CD4-positive, alpha-beta T cell treated with Interleukin-17A for 4 hours (primary cell): ENCODE data around the gene AFF1.
"Not testable (repeated sequence)": the region's sequence is repeated elsewhere in the genome, so short reads cannot be mapped to it uniquely, and the experiment has no call there.

Experiments
- DNase-seq: peaks from one replicate; pipeline ENCODE4 v3.0.0-alpha.2; 2020; ENCODE audit warnings: mixed read lengths

The AFF1 gene

DNA sequence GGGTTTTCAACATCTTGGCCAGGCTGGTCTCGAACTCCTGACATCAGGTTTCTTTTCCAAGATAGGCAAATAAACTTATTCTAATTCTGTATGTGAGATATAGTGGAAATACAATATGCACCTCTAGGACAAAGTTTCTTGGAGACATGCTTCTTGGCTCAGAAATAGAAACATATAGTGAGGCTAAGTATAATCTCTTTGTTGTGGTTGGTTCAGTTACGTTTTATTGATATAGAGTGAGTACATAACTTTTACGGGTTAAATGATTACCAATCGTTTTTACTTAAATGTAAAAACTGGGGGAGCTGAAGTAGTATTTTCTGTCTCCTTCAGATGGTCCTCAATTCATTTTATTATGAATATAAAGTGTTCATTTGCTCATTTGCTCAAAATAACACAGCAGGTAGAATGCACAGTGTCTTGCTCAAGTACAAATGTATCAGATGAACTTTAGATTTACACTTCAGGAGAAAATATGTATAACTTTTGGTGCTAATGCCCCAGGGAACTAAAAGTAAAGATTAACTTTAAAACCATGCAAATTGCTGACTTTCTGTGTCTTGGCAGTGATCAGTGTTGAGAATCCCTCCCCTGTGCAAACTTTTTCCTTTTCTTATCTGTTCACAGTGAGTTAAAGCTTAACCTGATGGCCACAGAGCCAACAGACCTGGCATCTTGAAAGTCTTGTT is 77.6 kb downstream of the AFF1 start:
- no peak for DNase-seq

- not testable (repeated sequence) for DNase-seq
Measured at GRCh38 chr4:87012954-87013308, 78.1 kb downstream of the AFF1 start.

DNA sequence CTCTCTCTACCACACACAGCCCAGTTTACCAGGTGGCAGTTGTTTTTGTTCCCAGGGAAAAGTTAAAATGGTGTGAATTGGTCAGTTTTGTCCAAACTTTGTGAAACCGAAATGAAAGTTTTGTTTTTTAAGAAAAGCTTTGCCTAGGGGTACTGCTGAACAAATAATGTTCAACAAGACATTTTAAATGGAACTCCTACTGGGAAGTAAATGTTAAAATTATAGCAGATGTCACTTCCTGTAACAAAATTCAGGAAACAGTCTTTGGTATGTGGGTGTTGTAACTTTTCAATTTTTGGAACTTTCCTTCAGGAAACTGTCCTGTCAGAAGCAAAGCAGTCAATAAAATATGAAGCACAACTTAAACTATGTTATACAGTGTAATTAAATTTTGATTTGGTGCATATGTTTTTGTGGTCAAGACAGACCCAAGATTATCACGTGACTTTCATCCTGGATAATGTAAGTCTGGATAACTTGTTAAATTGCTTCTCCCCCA is 79.5 kb downstream of the AFF1 start:
- no peak for DNase-seq

DNA sequence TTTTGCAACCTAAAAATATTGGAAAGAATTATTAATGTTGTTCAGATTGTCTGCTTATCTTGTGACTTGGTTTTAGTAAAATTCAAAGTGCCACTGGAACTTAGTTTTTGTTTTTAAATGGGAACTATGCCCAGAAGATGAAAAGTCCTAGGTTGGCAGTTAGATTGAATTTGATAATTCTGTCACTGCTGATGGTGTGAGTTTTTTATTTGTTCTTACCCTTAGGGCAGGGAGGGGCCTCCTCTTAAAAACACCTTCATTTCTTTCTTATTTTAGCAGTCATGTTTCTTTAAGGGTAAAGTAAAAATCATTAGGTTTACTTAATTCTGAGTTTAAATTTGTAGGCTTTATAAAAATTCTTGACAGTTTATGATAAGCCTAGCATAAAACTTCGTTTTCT is 80.6 kb downstream of the AFF1 start:
- no peak for DNase-seq

DNA sequence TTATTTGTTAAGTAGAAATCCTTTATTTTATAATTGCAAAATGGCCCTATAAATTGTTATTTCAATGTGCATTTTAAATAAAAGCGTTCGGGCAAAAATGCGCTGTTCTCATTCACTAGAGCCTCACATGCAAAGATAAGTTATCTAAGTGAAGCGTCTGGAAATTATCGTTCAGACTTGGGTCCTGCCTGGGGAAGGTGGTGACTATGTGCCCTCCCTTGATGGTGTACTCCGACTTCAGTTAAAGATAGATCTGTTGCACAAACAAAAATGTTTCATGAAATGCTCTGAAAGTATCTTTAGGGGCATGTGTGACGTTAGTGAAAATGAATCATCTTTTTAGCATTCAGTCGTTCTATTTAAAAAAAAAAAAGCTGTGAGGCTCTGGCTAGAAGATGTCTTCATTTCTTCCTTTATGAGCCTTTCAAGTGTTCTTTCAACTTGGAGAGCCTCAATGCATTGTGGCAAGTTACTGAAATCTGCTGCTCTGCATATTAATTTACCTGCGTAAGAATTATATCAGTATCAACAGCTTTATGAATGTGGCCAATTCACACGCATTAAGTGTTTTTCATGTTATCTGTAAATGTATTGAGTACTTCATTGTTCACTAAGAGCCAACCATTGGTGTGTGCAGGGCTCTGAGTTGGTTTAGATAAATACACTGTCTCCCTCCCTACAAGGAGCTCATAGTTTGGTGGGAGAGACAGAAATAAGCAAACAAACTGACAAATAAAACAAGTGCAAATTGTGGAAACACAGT is 83.0 kb downstream of the AFF1 start:
- no peak for DNase-seq

DNA sequence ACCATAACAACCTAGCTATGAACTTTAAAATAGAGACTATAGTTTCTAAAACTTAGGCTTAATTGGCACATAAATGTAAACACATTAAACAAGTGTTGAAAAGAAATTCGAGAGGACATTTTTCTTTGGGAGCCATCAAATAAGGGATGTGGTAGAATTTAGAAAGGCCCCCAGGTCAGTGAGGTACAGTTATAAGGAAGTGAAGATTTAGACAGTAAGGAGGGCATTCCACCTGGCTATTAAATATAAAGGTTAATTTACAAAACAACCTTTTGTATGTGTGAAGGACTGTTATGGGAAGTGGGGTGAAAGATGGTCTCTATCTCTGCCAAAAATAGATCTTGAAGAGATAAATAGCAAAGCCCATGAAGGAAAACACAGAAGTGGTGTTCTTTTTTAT is 83.9 kb downstream of the AFF1 start:
- no peak for DNase-seq

DNA sequence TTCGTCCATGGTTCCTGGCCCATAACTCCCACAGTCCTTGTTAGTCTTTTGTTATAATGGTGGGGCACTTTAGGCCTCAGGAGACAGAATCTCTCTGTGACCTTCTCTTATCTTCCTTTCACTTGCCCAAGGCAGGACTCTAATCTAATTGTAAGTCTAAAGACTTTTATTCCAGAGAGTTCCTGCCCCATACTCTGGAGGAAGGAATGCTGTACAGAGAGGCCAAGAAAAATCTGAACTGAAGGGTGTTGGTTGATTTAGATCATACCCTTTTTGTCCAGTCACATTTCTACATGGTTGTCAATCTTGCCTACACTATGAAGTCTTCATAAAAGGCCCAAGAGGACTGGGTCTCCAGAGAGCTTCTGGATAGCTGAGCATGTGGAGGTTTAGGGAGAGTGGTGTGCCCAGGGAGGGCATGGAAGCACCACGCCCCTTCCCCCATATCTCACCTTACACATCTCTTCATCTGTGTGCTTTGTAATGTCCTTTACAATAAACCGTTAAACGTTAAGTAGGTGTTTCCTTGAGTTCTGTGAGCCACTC is 84.5 kb downstream of the AFF1 start:
- DNase-seq: no peak

DNA sequence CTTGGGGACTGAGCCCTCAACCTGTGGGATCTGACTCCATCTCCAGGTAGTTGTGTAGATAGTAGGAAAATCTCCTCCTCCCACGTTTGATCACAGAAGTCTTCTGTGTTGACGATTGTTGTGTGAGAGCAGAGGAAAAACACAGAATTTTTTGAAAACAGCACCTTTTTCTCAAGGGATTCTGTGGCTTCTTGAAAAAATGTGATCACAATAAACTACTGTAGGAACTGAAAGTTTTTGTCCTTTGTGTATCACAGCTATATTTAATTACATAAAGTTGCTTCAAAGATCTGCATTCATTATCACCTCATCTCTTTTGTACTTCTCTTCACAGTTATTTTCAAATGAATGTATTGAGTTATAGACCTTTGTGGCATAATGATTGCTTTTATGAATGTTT is 85.1 kb downstream of the AFF1 start:
- no peak for DNase-seq

DNA sequence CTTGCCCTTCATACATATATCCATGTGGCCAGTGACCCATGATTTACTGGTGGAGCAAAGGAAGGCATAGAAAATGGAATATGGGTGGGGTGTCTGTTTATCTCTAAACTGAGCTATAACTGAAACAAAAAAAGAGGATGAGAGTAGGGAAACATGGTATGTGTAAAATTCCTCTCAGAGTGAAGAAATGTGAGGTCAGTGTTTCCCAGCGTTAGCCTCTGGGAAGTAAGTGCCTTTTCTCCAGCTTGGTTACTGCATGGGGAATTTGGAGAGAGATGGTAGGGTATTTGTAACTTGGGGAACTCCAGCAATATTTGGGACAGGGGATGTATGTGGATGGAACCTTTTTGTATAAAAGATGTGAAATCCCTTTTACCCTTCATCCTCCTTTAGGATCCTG is 89.4 kb downstream of the AFF1 start:
- no peak for DNase-seq

DNA sequence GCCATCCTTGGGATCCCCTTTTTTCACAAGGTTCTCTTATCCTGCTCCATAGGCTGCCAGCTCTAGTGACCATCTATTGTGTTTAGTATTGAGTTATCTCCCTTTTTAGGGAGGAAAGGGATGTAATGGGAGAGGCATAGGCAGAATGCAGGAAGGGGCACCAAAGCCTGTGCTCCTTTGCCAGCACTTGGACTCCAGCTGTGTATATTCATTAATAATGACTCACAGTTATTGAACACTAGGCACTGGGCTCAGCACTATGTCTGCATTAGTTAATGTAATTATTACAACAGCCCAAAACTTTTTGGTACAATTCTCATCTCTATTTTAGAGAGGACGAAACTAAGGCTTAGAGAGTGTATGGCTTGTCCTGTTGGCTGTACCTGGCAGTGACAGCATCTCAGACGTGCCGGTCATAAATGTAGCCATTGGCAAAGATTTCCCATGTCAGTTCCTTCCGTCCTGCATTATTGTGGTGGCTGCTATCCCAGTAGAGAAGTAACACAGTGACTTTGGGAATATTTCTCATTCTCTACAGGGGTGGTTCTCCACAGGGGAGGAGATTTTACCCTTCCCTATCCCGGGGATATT is 90.3 kb downstream of the AFF1 start:
- DNase-seq: no peak

GRCh38 chr4:87025614-87026041 is 90.8 kb downstream of the AFF1 start:
- no peak for DNase-seq

GRCh38 chr4:87026800-87027495 is 92.1 kb downstream of the AFF1 start:
- no peak for DNase-seq

DNA sequence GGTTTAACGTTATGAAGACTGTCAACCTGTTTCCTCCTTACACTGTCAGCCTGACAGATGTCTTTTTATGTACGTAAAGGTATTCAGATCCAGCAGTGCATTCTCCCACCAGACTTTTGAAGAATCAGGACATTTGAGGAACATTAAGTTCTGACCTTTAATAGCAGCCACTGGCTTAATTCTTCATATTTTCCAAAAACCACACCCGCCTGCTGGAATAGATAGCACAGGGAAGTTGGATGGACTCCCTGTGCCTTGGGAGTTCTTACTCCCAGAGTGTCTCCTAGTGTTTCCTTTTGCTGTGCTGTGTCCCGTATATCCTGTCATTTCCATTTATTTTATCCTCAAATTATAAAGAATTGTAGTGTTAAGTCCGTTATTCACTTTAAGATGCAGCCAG is 94.5 kb downstream of the AFF1 start:
- DNase-seq: no peak

DNA sequence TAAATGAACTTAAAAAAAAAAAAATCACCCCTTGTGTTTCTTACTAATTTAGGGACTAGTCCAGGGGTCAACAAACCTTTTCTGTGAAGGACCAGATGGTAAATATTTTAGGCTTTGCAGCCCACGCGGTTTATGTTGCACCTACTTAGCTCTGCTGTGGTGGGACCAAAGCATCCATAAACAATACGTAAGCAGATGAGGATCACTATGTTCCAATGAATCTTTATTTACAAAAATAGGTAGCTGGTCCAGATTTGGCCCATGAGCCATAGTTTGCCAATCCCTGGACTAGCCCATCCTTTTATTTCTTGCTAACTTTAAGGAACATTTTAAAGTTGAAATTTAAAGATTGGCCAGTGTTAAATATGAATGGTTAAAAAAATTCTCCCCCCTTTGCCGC is 95.3 kb downstream of the AFF1 start:
- DNase-seq: no peak

GRCh38 chr4:87030755-87031441 is 96.1 kb downstream of the AFF1 start:
- DNase-seq: no peak

GRCh38 chr4:87031920-87032319 is 97.1 kb downstream of the AFF1 start:
- DNase-seq: no peak

GRCh38 chr4:87032884-87033533 is 98.2 kb downstream of the AFF1 start:
- no peak for DNase-seq

DNA sequence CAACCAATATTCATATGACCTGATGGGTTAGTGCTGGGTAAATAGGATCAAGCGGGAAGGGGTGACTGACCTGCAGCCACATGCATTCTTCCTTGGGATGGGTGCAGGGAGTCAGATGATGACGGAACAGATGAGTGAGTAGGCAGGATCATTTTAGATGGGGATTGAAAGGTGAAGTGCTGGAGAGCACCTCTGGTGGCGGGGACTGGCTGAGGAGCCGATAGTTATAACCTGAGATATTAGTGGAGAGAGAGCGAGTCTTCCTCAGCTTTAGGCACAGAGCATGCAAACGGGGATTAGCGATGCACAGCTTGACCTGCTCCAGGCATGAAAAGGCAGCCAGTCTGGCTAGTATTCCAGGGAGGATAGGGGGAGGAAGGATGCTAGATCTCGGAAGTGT is 99.1 kb downstream of the AFF1 start:
- no peak for DNase-seq

DNA sequence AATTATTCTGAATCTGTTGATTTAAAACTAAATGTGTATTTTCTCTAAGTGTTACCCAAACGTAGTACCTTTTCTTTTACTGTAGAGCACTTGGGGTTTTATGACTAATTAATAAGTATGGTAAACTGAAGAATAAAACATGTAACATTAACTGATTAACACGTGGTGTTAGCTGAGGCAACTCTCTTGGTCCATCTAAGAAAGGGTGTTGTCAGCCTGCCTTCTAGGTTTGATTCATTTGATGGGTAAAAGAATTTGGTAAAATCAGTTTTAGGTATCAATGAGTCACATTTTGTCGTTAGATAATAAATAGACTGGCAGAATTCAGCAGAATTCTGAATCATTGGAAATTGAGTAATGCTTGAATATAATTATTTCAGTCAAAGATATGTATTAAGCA is 99.7 kb downstream of the AFF1 start:
- DNase-seq: no peak

GRCh38 chr4:87035881-87036509 is 101.2 kb downstream of the AFF1 start:
- no peak for DNase-seq

DNA sequence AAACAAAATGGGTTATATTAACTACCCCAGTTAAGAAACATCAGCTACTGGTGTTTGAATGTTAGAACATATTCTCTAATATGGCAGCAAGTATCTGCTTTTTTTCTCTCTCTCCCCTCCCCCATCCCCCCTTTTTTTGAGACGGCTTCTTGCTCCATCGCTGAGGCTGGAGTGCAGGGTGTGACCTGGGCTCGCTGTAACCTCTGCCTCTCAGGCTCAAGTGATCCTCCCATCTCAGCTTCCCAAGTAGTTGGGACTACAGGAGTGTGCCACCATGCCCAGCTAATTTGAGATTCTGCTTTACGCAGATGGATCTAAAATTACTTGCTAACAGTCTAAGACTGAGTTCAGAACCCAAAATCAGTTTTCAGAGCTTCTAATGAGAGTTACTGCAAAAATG is 101.9 kb downstream of the AFF1 start:
- DNase-seq: no peak

GRCh38 chr4:87037171-87037570 is 102.4 kb downstream of the AFF1 start:
- not testable (repeated sequence) for DNase-seq
